ENCODE data around the gene DACT2.
"Not testable (repeated sequence)": the region's sequence is repeated elsewhere in the genome, so short reads cannot be mapped to it uniquely, and the experiment has no call there.

The DACT2 gene, protein sequence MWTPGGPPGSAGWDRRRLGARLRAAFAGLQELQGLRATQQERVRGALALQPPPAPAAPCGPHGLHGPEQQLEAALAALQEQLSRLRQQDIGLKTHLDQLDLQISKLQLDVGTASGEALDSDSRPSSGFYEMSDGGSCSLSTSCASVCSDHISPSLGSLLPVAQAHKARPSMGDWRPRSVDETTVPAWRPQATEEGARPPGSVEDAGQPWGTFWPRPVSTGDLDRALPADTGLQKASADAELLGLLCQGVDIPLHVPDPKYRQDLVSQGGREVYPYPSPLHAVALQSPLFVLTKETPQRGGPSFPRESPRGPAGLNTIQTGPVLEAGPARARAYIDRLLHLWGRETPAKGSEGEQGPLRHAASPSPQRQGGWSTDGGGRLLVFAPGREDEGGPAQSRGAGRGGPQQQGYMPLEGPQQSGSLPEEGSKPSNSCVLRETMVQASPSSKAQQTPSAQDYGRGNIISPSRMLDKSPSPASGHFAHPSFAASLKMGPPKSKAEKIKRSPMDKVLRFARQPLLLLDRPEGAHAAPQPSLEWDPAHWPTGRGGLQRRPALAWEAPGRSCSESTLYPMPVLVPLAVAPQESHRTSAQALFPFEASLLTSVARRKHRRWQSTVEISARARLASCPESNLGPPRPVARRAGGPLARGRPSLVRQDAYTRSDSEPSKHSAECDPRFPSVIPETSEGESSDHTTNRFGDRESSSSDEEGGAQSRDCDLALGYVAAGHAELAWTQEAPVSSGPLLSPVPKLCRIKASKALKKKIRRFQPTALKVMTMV

DNA sequence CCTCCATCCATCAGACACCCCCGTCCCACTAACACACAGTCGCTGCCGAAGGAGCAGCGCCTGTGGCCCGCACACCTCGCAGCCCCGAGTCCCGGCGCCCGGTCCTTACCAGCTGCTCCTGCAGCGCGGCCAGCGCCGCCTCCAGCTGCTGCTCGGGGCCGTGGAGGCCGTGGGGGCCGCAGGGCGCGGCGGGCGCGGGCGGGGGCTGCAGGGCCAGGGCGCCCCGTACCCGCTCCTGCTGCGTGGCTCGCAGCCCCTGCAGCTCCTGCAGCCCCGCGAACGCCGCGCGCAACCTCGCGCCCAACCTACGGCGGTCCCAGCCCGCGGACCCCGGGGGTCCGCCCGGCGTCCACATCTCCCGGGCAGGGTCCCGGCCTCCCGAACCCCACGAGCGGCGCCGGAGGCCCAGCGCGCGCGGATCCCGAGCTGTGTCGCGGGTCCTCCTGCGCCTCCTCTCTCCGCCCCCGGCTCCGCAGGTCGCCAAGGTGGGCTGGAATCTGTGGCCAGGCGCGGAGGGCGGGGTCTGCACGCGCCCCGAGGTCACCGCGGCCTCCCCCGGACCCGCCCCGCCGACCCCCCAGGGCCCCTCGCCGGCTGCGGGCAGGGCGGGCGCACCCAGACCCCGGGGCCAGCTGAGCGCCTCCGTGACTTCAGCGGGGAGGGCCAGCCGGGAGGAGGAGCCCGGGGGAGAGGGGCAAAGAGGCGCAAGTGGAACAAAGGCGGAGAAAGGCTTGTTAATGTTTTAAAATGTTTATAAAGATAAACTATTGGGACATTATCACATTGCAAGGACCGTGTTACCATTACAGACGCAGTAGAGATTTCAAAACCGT is at the start of gene DACT2:
TSS of gene DACT2 (minus strand) at position 499 of the 833 bp plus-strand sequence. CDS start at position 355, 144 bp downstream.
- no peak for DNase-seq (ENCODE audit: low read depth, low spot score)

DNA sequence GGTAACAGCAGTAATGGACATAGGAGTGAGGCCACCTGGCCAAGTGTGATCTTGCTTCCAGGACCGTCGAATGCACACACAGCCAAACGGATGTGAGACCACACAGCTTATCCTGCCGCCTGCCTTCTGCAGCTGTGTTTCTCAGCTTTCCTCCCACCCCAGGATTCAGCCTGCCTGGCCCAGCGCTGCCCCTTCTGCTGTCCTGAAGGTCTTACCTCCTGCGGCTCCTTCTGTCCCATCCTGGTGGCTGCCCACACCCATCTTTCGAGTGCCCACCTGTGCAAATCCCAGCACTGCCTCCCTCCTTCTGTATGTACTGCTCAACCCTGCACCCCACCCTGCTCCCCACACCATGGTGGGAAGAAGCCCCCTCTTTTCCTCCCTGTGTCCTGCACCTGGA is 49.4 kb upstream of the DACT2 start:
- DNase-seq (ENCODE audit: low read depth, low spot score) = no peak

DNA sequence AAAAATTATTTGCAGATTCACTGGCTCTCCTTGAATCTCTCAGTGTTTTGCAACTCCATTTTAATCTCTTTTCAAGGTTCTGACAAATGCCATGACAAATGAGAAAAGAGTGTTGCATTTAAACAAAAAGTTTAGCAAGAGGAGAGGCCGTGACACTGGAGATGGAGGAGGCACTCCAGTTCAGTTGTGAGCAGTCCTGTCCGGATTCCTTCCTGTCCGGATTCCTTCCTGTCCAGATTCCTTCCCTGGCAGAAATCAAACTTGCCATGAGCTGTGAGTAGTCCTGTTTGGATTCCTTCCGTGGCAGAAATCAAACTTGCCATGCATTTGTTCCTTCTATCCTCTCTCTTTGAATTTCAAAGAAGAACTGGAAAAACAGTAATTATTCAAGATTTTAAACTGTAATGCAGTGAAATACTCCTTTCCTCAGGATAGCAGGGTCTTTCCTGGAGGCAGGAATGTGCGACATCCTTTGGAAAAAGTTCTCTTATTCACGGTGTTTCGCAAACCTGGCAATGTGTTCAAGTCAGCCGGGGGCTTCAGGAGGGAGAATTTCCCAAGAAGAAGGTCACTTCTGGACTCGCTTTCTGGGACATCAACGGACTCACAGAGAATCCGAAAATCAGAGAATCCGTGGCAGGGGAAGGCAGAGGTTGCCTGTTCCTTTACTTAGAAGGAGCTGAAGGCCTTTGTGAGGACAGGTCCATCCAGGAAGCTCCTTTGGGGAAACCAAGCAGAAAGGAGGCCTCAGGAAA is 48.7 kb upstream of the DACT2 start:
- no peak for DNase-seq (ENCODE audit: low read depth, low spot score)

DNA sequence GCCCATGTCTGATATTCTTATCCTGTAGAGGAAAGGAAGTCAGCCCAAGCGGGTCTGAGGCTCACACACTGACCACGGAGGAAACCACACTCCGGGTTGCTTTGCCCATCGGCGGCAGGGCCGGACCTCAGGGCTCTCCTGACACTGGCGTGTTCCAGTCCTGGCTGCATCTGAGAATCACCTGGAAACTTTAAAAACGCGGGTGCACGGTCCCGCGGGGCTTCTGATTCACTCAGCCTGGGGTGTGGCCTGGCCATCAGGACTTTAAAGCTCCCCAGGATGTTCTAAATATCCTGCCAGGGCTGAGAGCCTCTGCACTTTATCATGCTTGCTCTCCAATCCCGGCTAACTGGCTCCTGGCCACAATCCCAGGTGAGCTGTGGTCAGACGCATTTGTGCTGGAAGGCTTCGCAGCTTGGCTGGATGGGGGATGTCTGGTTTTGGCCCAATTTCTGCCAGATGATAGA is 47.7 kb upstream of the DACT2 start:
- DNase-seq (ENCODE audit: low read depth, low spot score) = no peak

DNA sequence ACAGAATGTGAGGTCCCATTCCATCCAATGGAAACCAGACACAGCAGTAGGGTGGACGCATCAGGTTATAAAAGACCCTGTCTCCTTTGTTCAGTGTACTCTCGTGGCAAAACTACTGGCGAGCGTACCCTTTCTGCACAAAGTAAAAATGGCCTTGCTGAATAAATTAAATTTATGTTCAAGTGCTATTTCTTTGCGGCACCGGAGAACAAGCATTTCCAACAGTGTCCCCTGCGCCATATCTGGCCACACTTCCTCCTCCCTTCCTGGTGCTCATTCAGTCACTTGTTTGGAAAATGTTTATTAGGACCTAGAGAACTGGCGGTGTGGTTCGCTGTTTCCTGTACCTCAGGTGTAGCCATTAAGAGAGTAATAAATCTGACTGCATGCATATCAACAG is 46.9 kb upstream of the DACT2 start:
- DNase-seq (ENCODE audit: low read depth, low spot score) = no peak

DNA sequence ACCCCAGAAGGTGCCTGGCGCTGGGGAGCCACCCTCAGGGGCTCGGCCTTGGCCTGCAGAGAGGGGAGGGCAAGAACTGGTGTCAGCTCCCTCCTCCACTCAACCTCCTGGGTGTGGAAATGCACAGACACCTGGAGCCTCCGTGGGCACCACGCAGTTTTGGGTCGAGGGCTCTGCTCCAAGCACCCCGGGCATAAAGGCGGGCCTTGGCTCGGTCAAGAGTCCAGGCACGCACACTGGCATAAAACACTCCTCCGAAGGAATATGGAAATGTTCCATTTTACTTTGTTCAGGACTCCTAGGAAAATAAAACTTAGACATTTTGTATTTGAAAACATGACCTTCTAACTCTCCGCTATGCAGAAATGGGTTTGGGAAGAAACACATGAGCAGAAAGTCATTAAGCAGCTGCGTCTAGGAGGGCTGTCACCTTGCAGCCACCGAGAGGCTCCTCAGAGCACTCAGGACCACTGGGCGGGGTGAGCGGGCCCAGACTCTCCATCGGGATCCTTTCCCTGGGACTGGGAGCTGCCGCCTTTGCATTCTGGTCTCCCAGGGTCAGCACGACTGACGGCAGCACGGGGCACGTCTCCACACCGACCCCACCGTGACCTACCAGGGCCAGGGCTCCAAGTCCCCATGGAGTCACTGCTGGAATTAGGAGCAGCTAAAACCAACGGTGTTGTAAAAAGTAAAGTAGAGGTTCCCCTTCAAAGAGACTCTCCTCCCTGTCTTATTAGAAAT is 46.0 kb upstream of the DACT2 start:
- no peak for DNase-seq (ENCODE audit: low read depth, low spot score)

DNA sequence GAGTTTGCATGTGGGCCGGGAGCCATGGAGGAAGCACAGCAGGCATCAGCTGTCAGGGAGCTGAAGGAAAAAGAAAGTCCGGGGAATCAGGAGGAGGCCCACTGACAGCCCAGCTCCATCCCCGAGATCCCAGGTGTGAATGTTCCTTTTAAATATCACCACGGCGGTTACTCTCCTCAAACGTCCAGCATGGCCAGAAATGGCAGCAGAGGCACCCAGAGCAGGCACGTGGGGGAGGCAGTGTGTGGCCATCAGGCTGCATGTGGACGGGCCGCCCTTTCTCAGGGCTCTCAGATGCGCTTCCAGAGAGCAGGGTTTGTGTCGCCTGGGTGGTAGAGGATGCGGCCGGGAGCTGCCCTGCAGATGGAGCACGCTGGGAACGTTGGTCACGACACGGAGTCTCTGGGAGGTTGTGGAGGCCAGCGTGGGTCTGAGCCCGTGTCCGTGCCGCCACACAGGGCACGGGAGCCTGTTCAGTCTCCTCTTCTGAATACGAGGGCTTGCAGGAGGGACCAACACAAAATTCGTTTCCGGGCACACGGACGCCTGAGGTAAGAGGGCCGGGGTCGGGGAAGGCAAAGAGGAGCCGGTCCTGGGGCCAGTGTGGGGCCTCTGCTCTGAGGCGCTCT is 45.3 kb upstream of the DACT2 start:
- DNase-seq (ENCODE audit: low read depth, low spot score) = no peak

DNA sequence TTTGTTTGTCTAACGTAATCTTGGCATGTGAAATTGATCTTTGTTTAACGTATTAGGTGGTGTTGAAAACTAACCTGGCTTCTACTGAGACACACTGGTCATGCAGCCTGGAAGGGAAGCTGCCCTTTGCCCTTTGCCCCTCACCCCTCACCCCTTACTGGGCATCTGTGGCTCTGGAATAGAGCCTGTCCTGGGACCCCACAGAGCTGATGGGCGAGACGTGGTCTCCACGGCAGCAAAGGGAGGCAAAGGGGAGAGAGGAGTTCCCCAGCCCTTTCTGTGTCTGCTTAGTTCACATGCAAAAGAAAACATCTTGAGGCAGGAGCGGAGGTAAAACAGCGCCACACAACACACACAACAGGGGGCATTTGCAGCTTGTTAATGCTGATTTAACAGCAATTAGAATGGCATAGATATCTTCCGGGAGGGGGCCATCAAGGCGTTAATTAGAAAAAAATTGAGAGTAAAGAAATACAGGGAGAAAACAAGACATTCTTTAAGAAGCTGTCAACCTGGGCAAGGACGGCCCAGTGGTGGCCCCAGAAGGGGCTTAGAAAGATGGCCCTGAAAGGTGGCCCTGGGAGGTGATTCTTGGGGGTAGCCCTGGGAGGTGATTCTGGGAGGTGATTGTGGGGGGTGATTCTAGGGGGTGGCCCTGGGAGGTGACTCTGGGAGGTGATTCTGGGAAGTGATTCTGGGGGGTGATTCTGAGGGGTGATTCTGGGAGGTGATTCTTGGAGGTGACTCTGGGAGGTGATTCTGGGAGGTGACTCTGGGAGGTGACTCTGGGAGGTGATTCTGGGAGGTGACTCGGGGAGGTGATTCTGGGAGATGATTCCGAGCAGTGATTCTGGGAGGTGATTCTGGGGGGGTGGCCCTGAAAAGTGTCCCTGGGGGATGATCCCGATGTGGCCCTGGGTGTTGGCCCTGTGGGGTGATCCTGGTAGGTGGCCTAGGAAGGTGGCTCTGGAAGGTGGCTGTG is 44.5 kb upstream of the DACT2 start:
- DNase-seq (ENCODE audit: low read depth, low spot score) = no peak

DNA sequence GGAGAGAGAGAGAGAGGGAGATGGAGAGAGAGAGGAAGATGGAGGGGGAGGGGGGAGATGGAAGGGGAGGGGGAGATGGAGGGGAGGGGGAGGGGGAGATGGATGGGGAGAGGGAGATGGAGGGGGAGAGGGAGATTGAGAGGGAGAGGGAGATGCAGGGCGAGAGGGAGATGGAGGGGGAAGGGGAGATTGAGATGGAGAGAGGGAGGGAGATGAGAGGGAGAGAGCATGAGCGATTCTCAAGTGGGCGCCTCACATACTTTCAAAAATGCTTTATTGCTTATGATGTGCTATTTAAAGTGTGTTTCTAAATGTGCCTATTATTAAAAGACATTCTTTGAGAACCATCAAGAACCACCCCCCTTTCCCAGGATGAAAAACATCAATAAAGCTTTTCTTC is 43.7 kb upstream of the DACT2 start:
- DNase-seq (ENCODE audit: low read depth, low spot score) = no peak

DNA sequence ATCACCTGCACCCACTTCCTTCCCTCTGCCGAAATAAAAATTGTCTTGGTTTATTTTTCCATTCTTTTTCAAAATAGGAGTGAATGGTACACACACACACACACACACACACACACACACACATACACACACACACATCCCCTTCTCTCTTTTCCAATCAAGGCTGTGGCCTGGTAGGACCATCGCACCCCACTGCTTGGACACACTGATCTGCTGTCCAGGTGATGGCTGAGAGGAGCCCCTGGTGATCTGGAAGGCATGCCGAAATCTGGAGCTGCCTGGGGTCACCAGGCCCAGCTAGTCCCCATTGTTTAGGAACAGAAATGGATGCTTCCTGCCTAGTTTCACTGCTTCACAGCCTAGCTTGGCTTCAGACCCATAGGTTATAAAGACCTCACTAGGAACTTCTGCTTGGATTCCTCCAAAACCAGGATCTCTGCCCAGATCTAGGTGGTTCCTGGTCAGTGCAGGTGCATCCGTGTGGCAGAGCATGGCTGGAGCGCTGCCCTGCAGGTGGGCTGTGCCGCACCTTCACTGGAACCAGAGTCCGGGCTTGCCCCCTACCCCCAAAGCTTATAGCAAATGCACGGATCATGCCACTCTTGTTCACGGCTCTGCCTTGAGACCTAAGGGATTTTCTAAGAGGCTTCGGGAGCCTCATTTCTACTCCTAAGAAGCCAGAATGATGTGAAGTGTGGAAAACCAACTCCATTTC is 42.9 kb upstream of the DACT2 start:
- DNase-seq (ENCODE audit: low read depth, low spot score) = no peak

DNA sequence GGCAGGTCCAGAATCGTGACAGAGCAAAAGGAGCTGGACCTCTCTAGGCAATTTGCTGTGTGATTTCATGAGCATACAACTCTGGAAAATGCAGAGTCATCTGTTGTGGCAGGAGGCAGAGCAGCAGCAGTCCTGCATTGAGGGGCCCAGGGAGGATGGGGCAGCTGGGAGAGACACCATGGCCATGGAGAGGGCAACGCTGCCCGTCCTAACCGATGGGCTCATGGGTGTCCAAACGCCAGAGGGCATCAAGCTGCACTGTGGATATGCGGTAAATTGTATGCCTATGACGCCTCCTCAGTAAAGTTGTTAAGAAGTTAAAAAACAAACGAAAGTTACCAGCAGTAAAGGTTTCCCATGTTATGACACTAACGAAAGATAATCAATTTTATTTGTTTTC is 42.2 kb upstream of the DACT2 start:
- DNase-seq (ENCODE audit: low read depth, low spot score) = no peak

DNA sequence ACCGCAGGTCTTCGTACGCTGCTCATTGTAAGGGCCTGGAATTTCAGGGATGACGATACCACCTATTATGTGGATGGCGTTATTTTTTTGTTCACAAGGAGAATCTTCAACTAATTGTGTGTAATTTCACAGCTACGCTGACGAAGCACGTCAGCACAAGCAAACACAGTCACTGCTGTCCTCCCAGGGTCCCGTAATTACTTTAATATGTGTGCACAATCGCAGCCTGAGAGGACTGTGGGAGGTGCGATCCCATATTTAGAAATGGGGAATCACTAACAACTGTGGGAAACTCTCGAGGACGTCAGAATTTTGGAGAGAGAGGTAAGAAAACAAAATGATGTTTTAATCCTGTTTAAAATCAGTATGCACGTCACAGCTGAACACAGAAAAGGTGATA is 40.2 kb upstream of the DACT2 start:
- no peak for DNase-seq (ENCODE audit: low read depth, low spot score)

DNA sequence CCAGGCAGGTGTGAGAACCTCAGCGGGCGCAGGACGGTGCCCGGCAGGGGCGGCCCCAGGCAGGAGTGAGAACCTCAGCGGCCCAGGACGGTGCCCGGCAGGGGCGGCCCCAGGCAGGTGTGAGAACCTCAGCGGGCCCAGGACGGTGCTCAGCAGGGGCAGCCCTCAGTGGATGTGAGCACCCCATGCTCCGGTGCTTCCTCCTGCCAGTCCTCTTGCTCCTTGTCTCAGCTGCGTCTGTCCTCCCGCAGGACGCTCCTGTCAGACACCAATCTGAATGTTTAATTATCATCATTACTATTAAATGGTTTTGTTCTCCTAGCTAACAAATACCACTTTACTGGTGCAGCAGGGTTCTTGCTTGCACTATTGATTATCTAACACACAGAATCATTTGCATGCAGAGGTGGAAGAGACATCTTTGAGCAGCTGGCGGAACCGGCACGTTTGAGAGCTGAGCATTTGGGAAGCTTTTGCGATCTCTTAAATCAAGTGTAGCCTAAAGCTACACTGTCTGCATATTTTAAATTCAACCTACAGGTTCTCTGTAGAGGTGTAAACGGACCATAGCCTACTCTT is 39.4 kb upstream of the DACT2 start:
- DNase-seq (ENCODE audit: low read depth, low spot score) = no peak

DNA sequence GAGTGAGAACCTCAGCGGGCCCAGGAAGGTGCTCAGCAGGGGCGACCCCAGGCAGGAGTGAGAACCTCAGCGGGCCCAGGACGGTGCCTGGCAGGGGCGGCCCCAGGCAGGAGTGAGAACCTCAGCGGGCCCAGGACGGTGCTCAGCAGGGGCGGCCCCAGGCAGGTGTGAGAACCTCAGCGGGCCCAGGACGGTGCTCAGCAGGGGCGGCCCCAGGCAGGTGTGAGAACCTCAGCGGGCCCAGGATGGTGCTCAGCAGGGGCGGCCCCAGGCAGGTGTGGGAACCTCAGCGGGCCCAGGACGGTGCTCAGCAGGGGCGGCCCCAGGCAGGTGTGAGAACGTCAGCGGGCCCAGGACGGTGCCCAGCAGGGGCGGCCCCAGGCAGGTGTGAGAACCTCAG is 37.3 kb upstream of the DACT2 start:
- not testable (repeated sequence) for DNase-seq (ENCODE audit: low read depth, low spot score)

DNA sequence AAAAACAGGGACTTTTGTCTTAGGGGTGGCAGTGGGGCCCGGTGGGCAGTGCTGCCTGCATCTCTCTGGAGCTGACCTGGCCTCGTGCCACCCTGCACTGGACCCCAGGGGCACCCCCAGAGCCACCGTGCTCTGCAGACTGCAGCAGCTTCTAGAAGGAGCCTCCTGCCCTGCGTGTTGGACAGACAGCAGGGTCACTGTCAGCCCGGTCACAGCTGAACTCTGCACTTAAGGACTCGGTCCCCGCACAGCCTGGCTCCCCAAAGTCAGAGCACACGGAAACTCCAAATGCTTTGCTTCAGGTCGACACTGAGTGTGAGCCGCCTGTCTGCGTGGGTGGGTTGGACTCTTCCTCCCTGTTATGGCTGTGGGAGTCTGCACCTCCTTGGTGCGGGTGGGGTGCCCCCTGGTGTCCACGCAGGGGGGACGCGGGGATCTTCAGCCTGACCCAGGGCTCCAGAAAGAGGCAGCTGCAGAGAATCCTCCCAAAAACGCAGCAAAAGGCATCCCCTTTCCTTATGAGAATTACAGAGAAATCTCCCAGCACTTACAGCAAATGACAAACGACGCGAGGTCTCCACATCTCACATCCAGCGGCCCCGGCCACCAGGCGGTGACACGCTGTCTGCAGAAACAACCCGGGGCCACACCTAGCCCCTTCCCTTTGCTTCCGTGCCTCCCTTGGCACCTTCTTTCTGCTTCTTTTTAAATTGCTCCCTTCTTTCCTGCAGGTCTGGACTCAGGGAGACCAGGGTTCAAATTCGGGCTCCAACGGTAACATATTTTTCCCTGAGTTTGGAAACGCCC is 36.3 kb upstream of the DACT2 start:
- DNase-seq (ENCODE audit: low read depth, low spot score) = peak; percentile 74

DNA sequence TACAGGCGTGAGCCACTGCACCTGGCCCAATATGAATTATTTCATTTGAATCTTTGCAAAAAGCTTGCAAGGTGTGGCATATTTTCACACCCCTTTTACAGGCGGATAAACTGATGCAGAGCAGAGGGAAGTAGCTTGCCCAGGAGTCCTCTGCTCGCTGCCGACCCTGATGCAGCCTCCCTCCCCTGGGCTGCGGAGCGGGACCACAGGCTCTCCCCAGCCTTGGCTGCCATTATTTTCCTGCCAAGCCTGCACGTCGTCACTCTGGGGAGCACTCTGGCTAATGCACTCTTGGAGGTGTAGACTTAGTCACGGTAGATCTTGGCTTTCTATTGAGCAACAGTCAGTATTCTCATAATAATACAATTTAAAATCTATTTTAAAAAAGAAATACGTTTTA is 34.8 kb upstream of the DACT2 start:
- no peak for DNase-seq (ENCODE audit: low read depth, low spot score)

DNA sequence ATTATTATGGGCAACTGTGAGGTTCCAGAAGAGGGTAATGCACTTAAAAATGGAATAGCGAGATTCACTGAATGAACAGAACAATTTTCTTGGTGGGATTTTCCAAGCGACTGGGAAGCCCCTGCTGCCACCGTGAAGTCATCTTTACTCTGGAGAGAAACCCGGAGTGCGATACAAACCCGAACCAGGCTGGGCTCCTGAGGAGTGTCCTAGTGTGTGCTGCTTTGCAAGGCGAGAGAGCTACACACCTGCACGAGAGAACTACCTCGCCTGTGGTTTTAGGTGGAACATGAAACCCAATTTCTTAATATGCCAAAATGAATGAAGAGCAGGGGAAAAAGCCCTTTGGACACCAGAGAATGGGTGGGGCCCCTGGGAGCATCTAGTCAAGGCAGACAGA is 33.5 kb upstream of the DACT2 start:
- no peak for DNase-seq (ENCODE audit: low read depth, low spot score)

Data from ELF-1 (cell line).